ENCODE data around the gene NFIL3.
A peak's percentile ranks its signal among the peaks of the same experiment; 100 is the strongest.
"Not testable (repeated sequence)": the region's sequence is repeated elsewhere in the genome, so short reads cannot be mapped to it uniquely, and the experiment has no call there.

NFIL3 gene

GRCh38 chr9:91423785-91424402, at the start of gene NFIL3:
Gene NFIL3 (minus strand): TSS chr9:91423832. CDS start chr9:91410734, 13,098 bp downstream.
- Histone ChIP-seq H3K27me3 (ENCODE audit: control insufficient read depth, insufficient read depth, low read length) (no peaks in the 10 kb centered on the region), H3K36me3 (ENCODE audit: control insufficient read depth, insufficient read depth, low read length) (no peaks in the 10 kb centered on the region), H3K4me1 (ENCODE audit: control insufficient read depth, insufficient read depth, low read length) (peaks cover 10% of the 10 kb centered on the region), H3K9ac (ENCODE audit: low read length) (peak within 1 kb of the TSS; percentile 86), H3K27ac (ENCODE audit: low read depth, low read length) (peak within 1 kb of the TSS; percentile 95), H3K4me3 (ENCODE audit: low read length) (peak within 1 kb of the TSS; percentile 91)

GRCh38 chr9:91471524-91471923, 47.9 kb upstream of the NFIL3 start:
- not testable (repeated sequence) for H3K4me1 ChIP-seq (ENCODE audit: control insufficient read depth, insufficient read depth, low read length); H3K36me3 ChIP-seq (ENCODE audit: control insufficient read depth, insufficient read depth, low read length); H3K27me3 ChIP-seq (ENCODE audit: control insufficient read depth, insufficient read depth, low read length); H3K27ac ChIP-seq (ENCODE audit: low read depth, low read length); H3K9ac ChIP-seq (ENCODE audit: low read length); H3K4me3 ChIP-seq (ENCODE audit: low read length)

DNA sequence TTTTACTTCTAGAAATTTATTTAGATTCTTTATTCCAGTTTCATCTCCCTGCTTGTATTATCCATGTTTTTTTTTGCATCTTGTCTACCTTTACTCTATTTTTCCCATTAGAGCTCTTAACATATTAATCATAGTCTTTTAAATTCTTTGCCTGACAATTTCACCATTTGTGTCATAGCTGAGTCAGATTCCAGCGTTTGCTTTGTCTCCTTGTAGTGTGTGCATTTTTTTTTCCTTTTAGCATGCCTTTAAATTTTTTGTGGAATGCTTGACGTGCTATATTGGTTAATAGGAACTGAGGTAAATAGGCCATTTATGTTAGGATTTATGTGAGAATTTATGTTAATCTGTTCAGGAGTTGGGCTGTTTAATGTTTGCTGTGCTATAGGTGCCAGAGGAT, 41.8 kb upstream of the NFIL3 start:
- Histone ChIP-seq H3K27me3 (ENCODE audit: control insufficient read depth, insufficient read depth, low read length) (no peaks in the 10 kb centered on the region), H3K9ac (ENCODE audit: low read length) (no peak overlapping the region), H3K4me3 (ENCODE audit: low read length) (no peak overlapping the region), H3K36me3 (ENCODE audit: control insufficient read depth, insufficient read depth, low read length) (no peaks in the 10 kb centered on the region), H3K27ac (ENCODE audit: low read depth, low read length) (no peak overlapping the region), H3K4me1 (ENCODE audit: control insufficient read depth, insufficient read depth, low read length) (no peaks in the 10 kb centered on the region)

GRCh38 chr9:91458906-91459305, 35.3 kb upstream of the NFIL3 start:
- H3K4me3 ChIP-seq (ENCODE audit: low read length): no peak overlapping the region
- no peak overlapping the region for H3K9ac ChIP-seq (ENCODE audit: low read length)
- no peaks in the 10 kb centered on the region for H3K36me3 ChIP-seq (ENCODE audit: control insufficient read depth, insufficient read depth, low read length)
- H3K27ac ChIP-seq (ENCODE audit: low read depth, low read length): no peak overlapping the region
- no peaks in the 10 kb centered on the region for H3K4me1 ChIP-seq (ENCODE audit: control insufficient read depth, insufficient read depth, low read length)
- no peaks in the 10 kb centered on the region for H3K27me3 ChIP-seq (ENCODE audit: control insufficient read depth, insufficient read depth, low read length)

GRCh38 chr9:91452844-91453243, 29.2 kb upstream of the NFIL3 start:
- Histone ChIP-seq H3K27ac (ENCODE audit: low read depth, low read length) (no peak overlapping the region), H3K36me3 (ENCODE audit: control insufficient read depth, insufficient read depth, low read length) (no peaks in the 10 kb centered on the region), H3K4me1 (ENCODE audit: control insufficient read depth, insufficient read depth, low read length) (no peaks in the 10 kb centered on the region), H3K9ac (ENCODE audit: low read length) (no peak overlapping the region), H3K27me3 (ENCODE audit: control insufficient read depth, insufficient read depth, low read length) (no peaks in the 10 kb centered on the region), H3K4me3 (ENCODE audit: low read length) (no peak overlapping the region)

GRCh38 chr9:91451431-91452270, 28.0 kb upstream of the NFIL3 start:
- no peaks in the 10 kb centered on the region for H3K36me3 ChIP-seq (ENCODE audit: control insufficient read depth, insufficient read depth, low read length)
- H3K9ac ChIP-seq (ENCODE audit: low read length): no peak overlapping the region
- no peak overlapping the region for H3K27ac ChIP-seq (ENCODE audit: low read depth, low read length)
- no peak overlapping the region for H3K4me3 ChIP-seq (ENCODE audit: low read length)
- no peaks in the 10 kb centered on the region for H3K4me1 ChIP-seq (ENCODE audit: control insufficient read depth, insufficient read depth, low read length)
- no peaks in the 10 kb centered on the region for H3K27me3 ChIP-seq (ENCODE audit: control insufficient read depth, insufficient read depth, low read length)

DNA sequence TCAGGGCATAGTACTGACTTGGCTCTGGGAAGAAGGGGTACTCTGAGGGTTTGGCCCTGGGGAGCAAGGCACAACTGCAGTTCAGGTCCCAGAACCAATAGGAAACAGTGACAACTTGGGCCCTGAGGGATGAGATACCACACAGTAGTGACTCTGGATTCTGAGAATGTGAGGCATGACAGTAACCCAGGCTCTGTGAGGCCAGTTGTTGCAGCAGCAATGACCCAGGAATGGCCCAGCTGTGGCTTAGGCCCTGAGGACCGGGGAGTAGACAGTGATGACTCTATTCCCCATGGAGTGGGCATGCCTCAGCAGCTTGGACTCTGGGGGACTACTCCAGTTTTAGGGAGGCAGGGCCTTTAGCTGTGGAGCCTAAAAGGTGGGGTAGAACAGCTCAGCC, 21.5 kb upstream of the NFIL3 start:
- Histone ChIP-seq H3K9ac (ENCODE audit: low read length) (no peak overlapping the region), H3K4me3 (ENCODE audit: low read length) (no peak overlapping the region), H3K27me3 (ENCODE audit: control insufficient read depth, insufficient read depth, low read length) (no peaks in the 10 kb centered on the region), H3K36me3 (ENCODE audit: control insufficient read depth, insufficient read depth, low read length) (no peaks in the 10 kb centered on the region), H3K4me1 (ENCODE audit: control insufficient read depth, insufficient read depth, low read length) (no peaks in the 10 kb centered on the region), H3K27ac (ENCODE audit: low read depth, low read length) (no peak overlapping the region)

DNA sequence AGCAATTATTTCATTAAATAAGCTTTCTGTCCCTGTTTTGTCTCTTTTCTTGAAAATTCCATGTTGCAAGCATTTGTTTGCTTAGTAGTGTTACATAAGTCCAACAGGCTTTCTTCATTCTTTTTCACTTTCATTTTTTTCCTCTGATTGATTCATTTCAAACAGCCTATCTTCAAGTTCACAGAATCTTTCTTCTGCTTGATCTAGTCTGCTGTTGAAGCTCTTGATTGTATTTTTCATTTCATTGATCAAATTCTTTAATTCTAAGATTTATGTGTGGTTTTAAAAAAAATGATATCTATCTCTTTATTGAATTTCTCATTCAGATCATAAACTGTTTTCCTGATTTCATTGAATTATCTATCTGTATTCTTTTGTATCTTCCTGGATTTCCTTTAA, 20.4 kb upstream of the NFIL3 start:
- Histone ChIP-seq H3K9ac (ENCODE audit: low read length) (no peak overlapping the region), H3K4me3 (ENCODE audit: low read length) (no peak overlapping the region), H3K36me3 (ENCODE audit: control insufficient read depth, insufficient read depth, low read length) (no peaks in the 10 kb centered on the region)

DNA sequence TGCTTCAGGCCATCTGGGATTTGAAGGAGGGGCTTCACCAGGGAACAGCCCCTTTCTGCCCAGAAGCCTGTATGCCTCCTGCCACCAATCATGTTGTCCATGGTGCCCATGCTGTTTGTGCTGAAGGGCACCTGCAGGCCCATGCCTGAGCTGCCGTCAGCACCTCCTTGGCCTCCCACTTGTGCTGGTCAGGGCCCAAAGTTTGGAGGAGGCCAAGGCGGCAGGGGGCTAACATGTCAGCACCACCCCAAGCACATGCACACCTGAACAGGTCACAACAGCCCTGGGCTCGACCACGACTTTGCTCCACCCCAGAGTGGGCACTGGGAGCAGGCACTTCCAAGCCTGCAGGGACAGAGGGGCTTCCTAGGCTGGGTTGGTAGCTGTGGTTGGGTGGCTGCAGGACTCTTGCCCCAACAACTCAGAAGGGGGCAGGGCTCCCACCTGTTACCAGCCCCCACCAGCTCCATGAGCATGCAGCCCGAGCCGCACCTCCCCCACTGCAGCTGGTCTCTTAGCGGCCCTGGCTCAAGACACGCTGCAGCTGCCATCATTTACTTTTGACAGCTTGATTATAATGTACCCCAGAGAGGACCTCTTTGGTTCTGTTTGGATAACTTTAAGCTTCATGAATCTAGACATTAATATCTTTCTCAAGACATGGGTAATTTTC, 19.8 kb upstream of the NFIL3 start:
- H3K36me3 ChIP-seq (ENCODE audit: control insufficient read depth, insufficient read depth, low read length): no peaks in the 10 kb centered on the region
- H3K4me3 ChIP-seq (ENCODE audit: low read length): no peak overlapping the region
- H3K4me1 ChIP-seq (ENCODE audit: control insufficient read depth, insufficient read depth, low read length): no peaks in the 10 kb centered on the region
- H3K9ac ChIP-seq (ENCODE audit: low read length): no peak overlapping the region
- no peak overlapping the region for H3K27ac ChIP-seq (ENCODE audit: low read depth, low read length)
- H3K27me3 ChIP-seq (ENCODE audit: control insufficient read depth, insufficient read depth, low read length): no peaks in the 10 kb centered on the region

More for the DNA sequence above, 20.4 kb upstream of the NFIL3 start:
- H3K27me3 ChIP-seq (ENCODE audit: control insufficient read depth, insufficient read depth, low read length): no peaks in the 10 kb centered on the region
- H3K27ac ChIP-seq (ENCODE audit: low read depth, low read length): no peak overlapping the region
- H3K4me1 ChIP-seq (ENCODE audit: control insufficient read depth, insufficient read depth, low read length): no peaks in the 10 kb centered on the region

DNA sequence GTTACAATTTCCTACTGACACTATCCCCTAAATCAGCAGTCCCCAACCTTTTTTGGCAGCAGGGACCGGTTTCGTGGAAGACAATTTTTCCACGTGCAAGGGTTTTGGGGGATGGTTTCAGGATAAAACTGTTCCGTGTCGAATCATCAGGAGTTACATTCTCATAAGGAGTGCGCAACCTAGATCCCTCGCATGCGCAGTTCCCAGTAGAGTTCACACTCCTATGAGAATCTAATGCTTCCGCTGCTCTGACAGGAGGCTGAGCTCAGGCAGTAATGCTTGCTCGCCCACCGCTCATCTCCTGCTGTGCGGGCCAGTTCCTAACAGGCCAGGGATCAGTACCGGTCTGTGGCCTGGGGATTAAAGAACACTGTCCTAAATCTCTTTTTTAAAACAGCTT, 13.2 kb upstream of the NFIL3 start:
- Histone ChIP-seq H3K27ac (ENCODE audit: low read depth, low read length) (no peak overlapping the region), H3K27me3 (ENCODE audit: control insufficient read depth, insufficient read depth, low read length) (no peaks in the 10 kb centered on the region), H3K4me1 (ENCODE audit: control insufficient read depth, insufficient read depth, low read length) (no peaks in the 10 kb centered on the region), H3K4me3 (ENCODE audit: low read length) (no peak overlapping the region), H3K9ac (ENCODE audit: low read length) (no peak overlapping the region), H3K36me3 (ENCODE audit: control insufficient read depth, insufficient read depth, low read length) (no peaks in the 10 kb centered on the region)

GRCh38 chr9:91433180-91433579, 9.5 kb upstream of the NFIL3 start:
- Histone ChIP-seq H3K27me3 (ENCODE audit: control insufficient read depth, insufficient read depth, low read length) (no peaks in the 10 kb centered on the region), H3K36me3 (ENCODE audit: control insufficient read depth, insufficient read depth, low read length) (no peaks in the 10 kb centered on the region), H3K4me3 (ENCODE audit: low read length) (no peak overlapping the region), H3K9ac (ENCODE audit: low read length) (no peak overlapping the region), H3K27ac (ENCODE audit: low read depth, low read length) (no peak overlapping the region), H3K4me1 (ENCODE audit: control insufficient read depth, insufficient read depth, low read length) (no peaks in the 10 kb centered on the region)

- Histone ChIP-seq H3K4me3 (ENCODE audit: low read length) (no peak overlapping the region), H3K27ac (ENCODE audit: low read depth, low read length) (no peak overlapping the region)
Measured at GRCh38 chr9:91431485-91431884, 7.9 kb upstream of the NFIL3 start.

More at GRCh38 chr9:91431485-91431884, 7.9 kb upstream of the NFIL3 start:
- Histone ChIP-seq H3K9ac (ENCODE audit: low read length) (no peak overlapping the region), H3K4me1 (ENCODE audit: control insufficient read depth, insufficient read depth, low read length) (no peaks in the 10 kb centered on the region), H3K36me3 (ENCODE audit: control insufficient read depth, insufficient read depth, low read length) (no peaks in the 10 kb centered on the region), H3K27me3 (ENCODE audit: control insufficient read depth, insufficient read depth, low read length) (no peaks in the 10 kb centered on the region)

Measured in rectal smooth muscle tissue (tissue), 1 donor.